ENCODE measurements around the gene SMARCB1. TPM values are rescaled to one million over a fixed set of nuclear protein-coding genes. Genes with fewer than 3 reads are reported as not detected.

SMARCB1 gene
- total RNA-seq, 1 experiment from 2014 or later, result 136 TPM

DNA sequence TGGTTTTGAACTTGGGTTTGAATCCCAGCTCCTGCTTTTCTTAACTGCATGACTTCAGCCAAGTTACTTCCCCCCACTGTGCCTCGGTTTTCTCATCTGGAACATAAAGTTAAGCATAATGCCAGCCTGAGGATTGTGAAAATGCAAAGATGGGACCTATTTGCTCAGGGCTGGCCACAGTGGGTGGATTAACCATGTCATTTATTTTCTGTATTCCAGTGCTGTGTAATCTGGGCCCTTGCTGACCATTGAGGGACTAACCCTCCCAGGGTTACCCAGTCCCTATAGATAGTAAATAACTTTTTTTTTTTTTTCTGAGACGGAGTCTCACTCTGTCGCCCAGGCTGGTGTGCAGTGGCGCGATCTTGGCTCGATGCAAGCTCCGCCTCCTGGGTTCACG is 31.1 kb upstream of the SMARCB1 start:
- no peaks in the 10 kb centered on the region for H3K36me3 Mint-ChIP-seq (ENCODE audit: insufficient read depth in 1 of 3, low read depth in 3 of 3)
- Histone ChIP-seq H2AFZ (ENCODE audit: low read length) (no peak overlapping the region), H3K4me2 (ENCODE audit: insufficient read depth, insufficient read length, low read length) (no peak overlapping the region), H2BK20ac (ENCODE audit: low read depth, low read length, poor library complexity, severe bottlenecking) (no peak overlapping the region), H3K79me2 (ENCODE audit: insufficient read depth, low read length) (no peaks in the 10 kb centered on the region), H3K79me1 (ENCODE audit: insufficient read depth, low read depth, low read length, poor library complexity, severe bottlenecking) (no peaks in the 10 kb centered on the region), H3K14ac (ENCODE audit: insufficient read depth, low read length) (no peak overlapping the region), H4K91ac (ENCODE audit: insufficient read length, low read depth, low read length) (no peak overlapping the region), H3K4me1 (ENCODE audit: insufficient read depth, low read length) (no peaks in the 10 kb centered on the region; the same call in 1 of the 2 replicates), H3K56ac (ENCODE audit: insufficient read length, low read depth, low read length) (no peak overlapping the region), H2BK120ac (ENCODE audit: low read depth, low read length, poor library complexity, severe bottlenecking) (no peak overlapping the region), H3T11ph (ENCODE audit: low read length) (no peak overlapping the region), H3K18ac (ENCODE audit: insufficient read length, low read depth, low read length) (no peak overlapping the region), H3K9me3 (ENCODE audit: control insufficient read depth, low read depth, low read length) (no peaks in the 10 kb centered on the region), H3K4ac (ENCODE audit: low read depth, low read length) (no peak overlapping the region), H3K27ac (ENCODE audit: insufficient read length, low read depth, low read length) (no peak overlapping the region), H2BK12ac (ENCODE audit: insufficient read length, low read depth, low read length) (no peak overlapping the region), H2BK15ac (ENCODE audit: low read depth, low read length) (no peak overlapping the region), H3K9ac (ENCODE audit: extremely low read depth, insufficient read length, low read length) (no peak overlapping the region), H3K23me2 (ENCODE audit: insufficient read length, low read depth, low read length, poor library complexity, severe bottlenecking) (peaks cover 6% of the 10 kb centered on the region), H4K20me1 (ENCODE audit: control insufficient read depth, insufficient read depth, insufficient read length) (no peaks in the 10 kb centered on the region), H4K8ac (replicated peaks; ENCODE audit: insufficient read length, low read depth, low read length) (no peak overlapping the region), H4K5ac (ENCODE audit: insufficient read length, low read depth, low read length) (no peak overlapping the region), H3K27me3 (ENCODE audit: insufficient read depth, low read length) (no peaks in the 10 kb centered on the region), H2AK5ac (ENCODE audit: insufficient read length, low read length) (no peak overlapping the region), H2BK5ac (ENCODE audit: insufficient read length, low read length) (no peak overlapping the region), H3K23ac (ENCODE audit: insufficient read length, low read depth, low read length) (no peak overlapping the region)
- no peak overlapping the region for H3K27ac Mint-ChIP-seq
- H3K27me3 Mint-ChIP-seq (ENCODE audit: low read depth), result peaks cover 20% of the 10 kb centered on the region
- TF ChIP-seq, protein P1, sequence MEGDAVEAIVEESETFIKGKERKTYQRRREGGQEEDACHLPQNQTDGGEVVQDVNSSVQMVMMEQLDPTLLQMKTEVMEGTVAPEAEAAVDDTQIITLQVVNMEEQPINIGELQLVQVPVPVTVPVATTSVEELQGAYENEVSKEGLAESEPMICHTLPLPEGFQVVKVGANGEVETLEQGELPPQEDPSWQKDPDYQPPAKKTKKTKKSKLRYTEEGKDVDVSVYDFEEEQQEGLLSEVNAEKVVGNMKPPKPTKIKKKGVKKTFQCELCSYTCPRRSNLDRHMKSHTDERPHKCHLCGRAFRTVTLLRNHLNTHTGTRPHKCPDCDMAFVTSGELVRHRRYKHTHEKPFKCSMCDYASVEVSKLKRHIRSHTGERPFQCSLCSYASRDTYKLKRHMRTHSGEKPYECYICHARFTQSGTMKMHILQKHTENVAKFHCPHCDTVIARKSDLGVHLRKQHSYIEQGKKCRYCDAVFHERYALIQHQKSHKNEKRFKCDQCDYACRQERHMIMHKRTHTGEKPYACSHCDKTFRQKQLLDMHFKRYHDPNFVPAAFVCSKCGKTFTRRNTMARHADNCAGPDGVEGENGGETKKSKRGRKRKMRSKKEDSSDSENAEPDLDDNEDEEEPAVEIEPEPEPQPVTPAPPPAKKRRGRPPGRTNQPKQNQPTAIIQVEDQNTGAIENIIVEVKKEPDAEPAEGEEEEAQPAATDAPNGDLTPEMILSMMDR (conservative IDR thresholded peaks at IDR 0.05), result no peak
- no peak for DNase-seq
- H3K4me1 Mint-ChIP-seq, result peaks cover 8 to 36% of the 10 kb centered on the region in 2 experiments
- H3K9me3 Mint-ChIP-seq, result no peaks in the 10 kb centered on the region; a peak in 1 of 5 replicates
- no peak overlapping the region for H3K4me3 Mint-ChIP-seq
- WGBS (ENCODE audit: extremely low coverage, insufficient read length, low lambda C conversion rate), result no CpG with 5 or more reads among the region's 8 CpGs
